ENCODE measurements around the gene VASP.

Gene VASP

GRCh38 chr19:45575216-45575615 lies 67.9 kb downstream of the VASP start:
- H3K27ac ChIP-seq = no peak overlapping the region
- TF ChIP-seq ZFX (IDR thresholded peaks at IDR 0.05) (no peak), CTCF (conservative IDR thresholded peaks at IDR 0.05) (no peak)

All from C4-2B (cell line).